B cell (primary cell): ENCODE measurements around the gene PHOX2B. TPM values are rescaled to one million over a fixed set of nuclear protein-coding genes. Genes with fewer than 3 reads are reported as not detected.

Experiments
- ATAC-seq: fragments of 200-7000 bp; cut with Tn5 transposase; one replicate; pipeline ENCODE4 v1.10.0; 2021; ENCODE audit warnings: low read depth, mild to moderate bottlenecking, moderate number of reproducible peaks, moderate library complexity
- CTCF ChIA-PET: fragments of 350-600 bp; sonication (Branson Sonifier 250); formaldehyde crosslinking; loops from one replicate; lab custom pipeline; 2021; ENCODE audit warnings: antibody characterized with exemption, inconsistent platforms; lab: Charles Lee
- POLR2A ChIA-PET: fragments of 350-600 bp; sonication (Branson Sonifier 250); formaldehyde crosslinking; loops from one replicate; lab custom pipeline; 2021; ENCODE audit warnings: antibody characterized with exemption; lab: Charles Lee
- DNase-seq: peaks from one replicate; pipeline ENCODE4 v3.0.0; 2013
- H2AFZ ChIP-seq: 2 replicates; pipeline ENCODE4 v1.6.1; 2012; ENCODE audit warnings: mild to moderate bottlenecking, low read depth, low read length; ENCODE audit not compliant: insufficient read depth, poor library complexity, severe bottlenecking
- H3K27ac ChIP-seq, 2 donors: 1 replicate in 1 of 2; 2 replicates in 1 of 2; pipeline ENCODE4 v1.5.1; 2012 to 2013; ENCODE audit warnings: low read length in 2 of 2, mild to moderate bottlenecking in 2 of 2, moderate library complexity in 1 of 2
- H3K27me3 ChIP-seq, 4 experiments: fragments of 200-600 bp in 1 of 4; sonication (generic) in 1 of 4; replicated peaks in 1 of 4; 1 replicate in 2 of 4; 2 replicates in 2 of 4; pipeline versions ENCODE4 v1.6.1 to v1.7.0; 2013 to 2016; ENCODE audit warnings: low read length in 3 of 4, mild to moderate bottlenecking in 2 of 4, mixed read lengths in 1 of 4, moderate library complexity in 1 of 4; ENCODE audit not compliant: insufficient read depth in 4 of 4, control insufficient read depth in 3 of 4; ENCODE audit errors: control extremely low read depth in 1 of 4
- H3K36me3 ChIP-seq, 2 experiments: replicated peaks in 1 of 2; 1 replicate in 1 of 2; 2 replicates in 1 of 2; pipeline versions ENCODE4 v1.6.1 to v1.7.1; 2013; ENCODE audit warnings: low read length in 1 of 2; ENCODE audit not compliant: insufficient read depth in 2 of 2, control insufficient read depth in 1 of 2; ENCODE audit errors: control extremely low read depth in 1 of 2, extremely low read depth in 1 of 2
- H3K4me1 ChIP-seq, 2 donors: fragments of 200-600 bp in 1 of 2; sonication (generic) in 1 of 2; 1 replicate in 1 of 2; 2 replicates in 1 of 2; pipeline versions ENCODE4 v1.5.1 to v1.6.1; 2013 to 2017; ENCODE audit warnings: low read length in 2 of 2; ENCODE audit not compliant: control insufficient read depth in 2 of 2, insufficient read depth in 2 of 2
- H3K4me2 ChIP-seq: replicated peaks from 2 replicates; pipeline ENCODE3; 2012; ENCODE audit warnings: mild to moderate bottlenecking, low read depth, low read length; ENCODE audit not compliant: poor library complexity, severe bottlenecking
- H3K4me3 ChIP-seq, 5 experiments: fragments of 200-600 bp in 1 of 5; sonication (generic) in 1 of 5; 1 replicate in 3 of 5; 2 replicates in 2 of 5; pipeline versions ENCODE4 v1.5.1 to v1.7.0; 2011 to 2016; ENCODE audit warnings: low read length in 4 of 5, mild to moderate bottlenecking in 4 of 5, low read depth in 2 of 5, control low read depth in 1 of 5, moderate library complexity in 1 of 5; ENCODE audit not compliant: insufficient read depth in 1 of 5; ENCODE audit errors: control extremely low read depth in 1 of 5, extremely low read depth in 1 of 5
- H3K79me2 ChIP-seq: fragments of 200-600 bp; sonication (generic); one replicate; pipeline ENCODE4 v1.6.0; 2016; ENCODE audit warnings: low read length; ENCODE audit not compliant: control insufficient read depth, insufficient read depth
- H3K9ac ChIP-seq: fragments of 200-600 bp; sonication (generic); 2 replicates; pipeline ENCODE4 v1.6.1; 2017; ENCODE audit warnings: mild to moderate bottlenecking, low read length, moderate library complexity
- H3K9me3 ChIP-seq, 3 donors: one replicate each; pipeline versions ENCODE4 v1.6.1 to v1.7.1; 2013; ENCODE audit warnings: low read length in 2 of 3; ENCODE audit not compliant: control insufficient read depth in 2 of 3, insufficient read depth in 1 of 3; ENCODE audit errors: control extremely low read depth in 1 of 3
- H4K20me1 ChIP-seq: 2 replicates; pipeline ENCODE4 v1.6.0; 2012; ENCODE audit warnings: mild to moderate bottlenecking, low read length; ENCODE audit not compliant: insufficient read depth, control insufficient read depth, poor library complexity, severe bottlenecking
- H3K27ac Mint-ChIP-seq: one replicate; pipeline ENCODE4 v1.8.0; 2021; ENCODE audit warnings: mixed read lengths
- H3K27me3 Mint-ChIP-seq: one replicate; pipeline ENCODE4 v1.8.0; 2021; ENCODE audit warnings: mixed read lengths
- H3K4me1 Mint-ChIP-seq: one replicate; pipeline ENCODE4 v1.8.0; 2021; ENCODE audit warnings: mixed read lengths
- H3K4me3 Mint-ChIP-seq: one replicate; pipeline ENCODE4 v1.8.0; 2021; ENCODE audit warnings: mixed read lengths
- H3K9me3 Mint-ChIP-seq: one replicate; pipeline ENCODE4 v1.8.0; 2022; ENCODE audit warnings: mixed read lengths; ENCODE audit not compliant: insufficient read depth
- EZH2 ChIP-seq: IDR thresholded peaks from 2 replicates; pipeline ENCODE4 v1.6.1; 2012; ENCODE audit warnings: borderline replicate concordance, low read depth, mild to moderate bottlenecking, moderate library complexity, low read length; ENCODE audit not compliant: insufficient read depth, poor library complexity, severe bottlenecking
- WGBS: methylation state at CpG from one replicate; pipeline ENCODE4 v1.1.5; 2013; ENCODE audit warnings: missing lambda C conversion rate; ENCODE audit not compliant: insufficient coverage; 5-methylcytosine and 5-hydroxymethylcytosine counted together
- intact Hi-C: fragments of 100-400 bp; cut with micrococcal nuclease; formaldehyde crosslinking; loops from one replicate; pipeline ENCODE4 v1.10.0; 2022
- polyA plus RNA-seq: library from polyadenylated mRNA; depleted of rRNA; stranded (reverse); fragments of >200 nt; gene quantifications from 2 replicates; pipeline ENCODE4 v1.2.3, GENCODE V29; 2012
- total RNA-seq, 2 donors: library from RNA; stranded (reverse); fragments of 120-200 nt in 1 of 2; gene quantifications; 1 replicate in 1 of 2; 2 replicates in 1 of 2; pipeline versions ENCODE4 v1.2.3 to v1.2.4, GENCODE V29; 2013 to 2022
- TF ChIP-seq, protein P1 (sequence below): fragments of 200-600 bp; IDR thresholded peaks from one replicate; pipeline ENCODE4 v1.8.0; 2022; ENCODE audit warnings: antibody characterized with exemption, mild to moderate bottlenecking

The PHOX2B gene
- total and polyA plus RNA-seq, 2 donors (not counting 1 experiment from before 2014, with no cell fraction given), result not detected

DNA sequence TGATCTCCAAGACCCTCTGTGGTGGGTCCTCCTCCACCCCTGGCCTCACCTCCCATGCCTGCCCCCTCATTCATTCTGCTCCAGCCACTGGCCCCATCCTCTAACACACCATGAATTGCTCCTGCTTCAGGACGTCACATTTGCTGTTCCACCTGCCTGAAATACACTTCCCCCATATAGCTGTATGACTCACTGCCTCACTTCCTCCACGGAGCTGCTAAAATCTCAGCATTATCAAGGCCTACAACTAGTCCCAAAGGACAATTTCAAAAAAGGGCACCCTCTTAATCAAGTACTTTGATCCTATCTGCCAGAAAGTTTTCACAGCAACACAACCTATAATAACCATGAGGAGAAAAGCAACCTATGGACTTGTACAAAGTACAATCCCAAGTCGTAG lies 43.6 kb upstream of the PHOX2B start:
- no peaks in the 10 kb centered on the region for H4K20me1 ChIP-seq
- no peak for TF ChIP-seq EZH2
- TF ChIP-seq, protein P1, sequence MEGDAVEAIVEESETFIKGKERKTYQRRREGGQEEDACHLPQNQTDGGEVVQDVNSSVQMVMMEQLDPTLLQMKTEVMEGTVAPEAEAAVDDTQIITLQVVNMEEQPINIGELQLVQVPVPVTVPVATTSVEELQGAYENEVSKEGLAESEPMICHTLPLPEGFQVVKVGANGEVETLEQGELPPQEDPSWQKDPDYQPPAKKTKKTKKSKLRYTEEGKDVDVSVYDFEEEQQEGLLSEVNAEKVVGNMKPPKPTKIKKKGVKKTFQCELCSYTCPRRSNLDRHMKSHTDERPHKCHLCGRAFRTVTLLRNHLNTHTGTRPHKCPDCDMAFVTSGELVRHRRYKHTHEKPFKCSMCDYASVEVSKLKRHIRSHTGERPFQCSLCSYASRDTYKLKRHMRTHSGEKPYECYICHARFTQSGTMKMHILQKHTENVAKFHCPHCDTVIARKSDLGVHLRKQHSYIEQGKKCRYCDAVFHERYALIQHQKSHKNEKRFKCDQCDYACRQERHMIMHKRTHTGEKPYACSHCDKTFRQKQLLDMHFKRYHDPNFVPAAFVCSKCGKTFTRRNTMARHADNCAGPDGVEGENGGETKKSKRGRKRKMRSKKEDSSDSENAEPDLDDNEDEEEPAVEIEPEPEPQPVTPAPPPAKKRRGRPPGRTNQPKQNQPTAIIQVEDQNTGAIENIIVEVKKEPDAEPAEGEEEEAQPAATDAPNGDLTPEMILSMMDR, result no peak
- H3K27me3 ChIP-seq, result no peaks in the 10 kb centered on the region
- Mint-ChIP-seq H3K27ac (no peak overlapping the region), H3K4me1 (no peaks in the 10 kb centered on the region), H3K27me3 (peaks cover under 1% of the 10 kb centered on the region), H3K4me3 (no peak overlapping the region), H3K9me3 (no peaks in the 10 kb centered on the region)
- POLR2A ChIA-PET, result no interaction called here
- no peaks in the 10 kb centered on the region for H3K36me3 ChIP-seq
- H3K9me3 ChIP-seq, result no peaks in the 10 kb centered on the region
- H3K4me2 ChIP-seq, result no peak overlapping the region
- no peak overlapping the region for H3K27ac ChIP-seq
- H3K9ac ChIP-seq, result no peak overlapping the region
- CTCF ChIA-PET, result no interaction called here
- no peak for DNase-seq
- intact Hi-C loops, result no loop called here
- no peaks in the 10 kb centered on the region for H3K79me2 ChIP-seq
- no peak for ATAC-seq
- WGBS, result 37% methylated on average over 2 of the region's 3 CpGs
- no peaks in the 10 kb centered on the region for H3K4me1 ChIP-seq
- no peak overlapping the region for H3K4me3 ChIP-seq
- no peak overlapping the region for H2AFZ ChIP-seq

GRCh38 chr4:41791557-41791956 lies 43.0 kb upstream of the PHOX2B start:
- Mint-ChIP-seq H3K4me3 (no peak overlapping the region), H3K27me3 (peaks cover 3% of the 10 kb centered on the region), H3K4me1 (no peaks in the 10 kb centered on the region), H3K27ac (no peak overlapping the region), H3K9me3 (no peaks in the 10 kb centered on the region)
- CTCF ChIA-PET, result no interaction called here
- DNase-seq (no peak), ATAC-seq (no peak)
- H3K4me2 ChIP-seq, result no peak overlapping the region
- POLR2A ChIA-PET, result no interaction called here
- no peaks in the 10 kb centered on the region for H3K9me3 ChIP-seq
- H3K27ac ChIP-seq, result no peak overlapping the region
- H3K4me1 ChIP-seq, result no peaks in the 10 kb centered on the region
- H3K79me2 ChIP-seq, result no peaks in the 10 kb centered on the region
- H3K4me3 ChIP-seq, result no peak overlapping the region
- no peak overlapping the region for H3K9ac ChIP-seq
- H4K20me1 ChIP-seq, result no peaks in the 10 kb centered on the region
- peaks cover 0 to 4% (median 0%) of the 10 kb centered on the region in 4 experiments for H3K27me3 ChIP-seq
- H2AFZ ChIP-seq, result no peak overlapping the region
- intact Hi-C loops, result no loop called here
- H3K36me3 ChIP-seq, result no peaks in the 10 kb centered on the region
- TF ChIP-seq, protein P1, result no peak
- no peak for TF ChIP-seq EZH2
- WGBS, result 100% methylated on average over 1 of the region's 2 CpGs
